Measurements from ENCODE around the gene TJP2. TPM values are rescaled to one million over a fixed set of nuclear protein-coding genes. Genes with fewer than 3 reads are reported as not detected.

Gene TJP2
- total and polyA plus RNA-seq, 2 donors from 2014 or later: 35.9 to 148 TPM

DNA sequence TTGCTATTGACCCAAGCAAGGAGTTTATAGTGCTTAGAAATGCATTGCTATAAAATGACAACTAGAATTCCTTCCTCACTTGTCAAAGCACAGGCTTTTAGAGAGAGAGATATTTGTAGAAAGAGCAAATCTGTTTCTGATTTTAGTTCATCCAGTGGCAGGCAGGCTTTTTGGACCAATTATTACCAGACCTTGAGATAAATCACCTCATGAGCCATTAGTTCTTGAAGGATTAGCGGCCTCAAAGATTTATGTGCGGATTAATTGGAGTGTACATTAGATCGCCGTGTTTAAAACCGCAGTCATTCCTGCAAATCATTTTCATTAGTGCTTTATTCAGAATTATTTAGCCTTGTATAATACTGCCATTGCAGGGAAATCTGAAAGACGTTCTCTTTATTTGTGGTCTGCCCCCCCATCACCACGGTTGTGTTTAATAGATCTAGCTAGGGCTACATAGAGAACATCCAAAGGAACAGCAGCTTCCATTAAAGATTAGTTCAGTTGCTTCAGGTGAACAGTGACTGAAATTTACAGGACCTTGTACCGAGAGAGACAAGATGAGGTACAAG is 28.8 kb upstream of the TJP2 start:
- intact Hi-C loops (cut with DNase I): no loop called here
- no peak overlapping the region for H3K9ac ChIP-seq (ENCODE audit: low read length in 3 of 3)
- TF ChIP-seq, protein P1, sequence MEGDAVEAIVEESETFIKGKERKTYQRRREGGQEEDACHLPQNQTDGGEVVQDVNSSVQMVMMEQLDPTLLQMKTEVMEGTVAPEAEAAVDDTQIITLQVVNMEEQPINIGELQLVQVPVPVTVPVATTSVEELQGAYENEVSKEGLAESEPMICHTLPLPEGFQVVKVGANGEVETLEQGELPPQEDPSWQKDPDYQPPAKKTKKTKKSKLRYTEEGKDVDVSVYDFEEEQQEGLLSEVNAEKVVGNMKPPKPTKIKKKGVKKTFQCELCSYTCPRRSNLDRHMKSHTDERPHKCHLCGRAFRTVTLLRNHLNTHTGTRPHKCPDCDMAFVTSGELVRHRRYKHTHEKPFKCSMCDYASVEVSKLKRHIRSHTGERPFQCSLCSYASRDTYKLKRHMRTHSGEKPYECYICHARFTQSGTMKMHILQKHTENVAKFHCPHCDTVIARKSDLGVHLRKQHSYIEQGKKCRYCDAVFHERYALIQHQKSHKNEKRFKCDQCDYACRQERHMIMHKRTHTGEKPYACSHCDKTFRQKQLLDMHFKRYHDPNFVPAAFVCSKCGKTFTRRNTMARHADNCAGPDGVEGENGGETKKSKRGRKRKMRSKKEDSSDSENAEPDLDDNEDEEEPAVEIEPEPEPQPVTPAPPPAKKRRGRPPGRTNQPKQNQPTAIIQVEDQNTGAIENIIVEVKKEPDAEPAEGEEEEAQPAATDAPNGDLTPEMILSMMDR (IDR thresholded peaks at IDR 0.05; ENCODE audit: borderline replicate concordance, extremely low read depth, insufficient read depth): no peak
- no peak for FAIRE-seq
- no peaks in the 10 kb centered on the region for H3K27me3 ChIP-seq (ENCODE audit: control insufficient read depth, insufficient read depth, low read length)
- H3K4me1 ChIP-seq (ENCODE audit: control insufficient read depth in 2 of 3, insufficient read depth in 2 of 3, low read depth in 1 of 3, low read length in 3 of 3): peaks cover 0 to 2% (median 0%) of the 10 kb centered on the region in 3 donors
- DNase-seq: peak in 2 of 5 donors; percentile 79 to 83
- H3K36me3 ChIP-seq (ENCODE audit: control insufficient read depth in 2 of 3, insufficient read depth in 3 of 3, low read length in 3 of 3): peaks cover 0 to 5% (median 2%) of the 10 kb centered on the region in 3 donors
- H3K9me3 ChIP-seq (ENCODE audit: control insufficient read depth in 2 of 3, insufficient read depth in 1 of 3, low read length in 3 of 3): no peaks in the 10 kb centered on the region
- H3K4me3 ChIP-seq (ENCODE audit: low read length in 3 of 3): no peak overlapping the region
- H3K27ac ChIP-seq (ENCODE audit: low read depth in 2 of 2, low read length in 2 of 2): no peak overlapping the region

DNA sequence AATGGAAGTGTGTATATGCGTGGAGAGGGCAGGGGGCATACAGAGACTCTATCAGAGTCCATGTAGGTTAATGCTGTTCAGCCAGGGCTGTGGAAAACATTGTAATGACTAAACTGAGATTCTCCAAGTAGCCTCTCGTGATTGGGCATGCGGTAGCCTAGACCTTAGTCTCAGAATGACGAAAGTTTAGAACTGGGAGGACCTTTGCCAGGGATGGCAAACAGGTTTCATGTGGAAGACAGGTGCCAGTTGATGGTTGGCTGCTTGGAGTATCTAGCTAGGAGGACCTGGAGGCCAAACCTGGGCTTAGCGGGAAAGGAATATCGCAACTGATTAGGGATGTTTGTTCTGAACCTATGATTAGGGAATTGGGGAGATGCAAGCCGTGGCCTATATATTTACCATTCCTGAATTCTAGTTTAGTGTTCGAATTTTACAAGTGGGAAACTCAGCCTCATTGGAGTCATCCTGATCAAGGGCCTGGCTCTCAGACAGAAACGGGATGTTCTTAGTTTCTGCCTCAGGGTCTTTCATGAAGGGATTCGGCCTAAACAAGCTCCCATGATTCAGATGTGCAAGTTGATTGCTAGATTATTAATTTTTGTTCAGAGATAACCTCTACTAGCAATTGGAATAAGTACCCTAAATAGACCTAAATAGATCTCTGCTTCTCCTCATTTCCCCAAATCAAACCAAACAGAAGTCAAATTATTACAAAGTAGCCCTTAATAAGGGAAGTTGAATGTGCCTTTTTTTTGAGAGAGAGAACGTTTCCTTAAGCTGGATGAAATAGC is 26.8 kb upstream of the TJP2 start:
- TF ChIP-seq, protein P1 (IDR thresholded peaks at IDR 0.05; ENCODE audit: borderline replicate concordance, extremely low read depth, insufficient read depth): no peak
- no peaks in the 10 kb centered on the region for H3K27me3 ChIP-seq (ENCODE audit: control insufficient read depth, insufficient read depth, low read length)
- H3K36me3 ChIP-seq (ENCODE audit: control insufficient read depth in 2 of 3, insufficient read depth in 3 of 3, low read length in 3 of 3): peaks cover 0 to 12% (median 4%) of the 10 kb centered on the region in 3 donors
- intact Hi-C loops (cut with DNase I): no loop called here
- no peak for DNase-seq
- H3K4me1 ChIP-seq (ENCODE audit: control insufficient read depth in 2 of 3, insufficient read depth in 2 of 3, low read depth in 1 of 3, low read length in 3 of 3): peaks cover 0 to 6% (median 2%) of the 10 kb centered on the region in 3 donors
- no peak overlapping the region for H3K4me3 ChIP-seq (ENCODE audit: low read length in 3 of 3)
- H3K27ac ChIP-seq (ENCODE audit: low read depth in 2 of 2, low read length in 2 of 2): no peak overlapping the region
- FAIRE-seq: no peak
- no peaks in the 10 kb centered on the region for H3K9me3 ChIP-seq (ENCODE audit: control insufficient read depth in 2 of 3, insufficient read depth in 1 of 3, low read length in 3 of 3)
- H3K9ac ChIP-seq (ENCODE audit: low read length in 3 of 3): no peak overlapping the region

DNA sequence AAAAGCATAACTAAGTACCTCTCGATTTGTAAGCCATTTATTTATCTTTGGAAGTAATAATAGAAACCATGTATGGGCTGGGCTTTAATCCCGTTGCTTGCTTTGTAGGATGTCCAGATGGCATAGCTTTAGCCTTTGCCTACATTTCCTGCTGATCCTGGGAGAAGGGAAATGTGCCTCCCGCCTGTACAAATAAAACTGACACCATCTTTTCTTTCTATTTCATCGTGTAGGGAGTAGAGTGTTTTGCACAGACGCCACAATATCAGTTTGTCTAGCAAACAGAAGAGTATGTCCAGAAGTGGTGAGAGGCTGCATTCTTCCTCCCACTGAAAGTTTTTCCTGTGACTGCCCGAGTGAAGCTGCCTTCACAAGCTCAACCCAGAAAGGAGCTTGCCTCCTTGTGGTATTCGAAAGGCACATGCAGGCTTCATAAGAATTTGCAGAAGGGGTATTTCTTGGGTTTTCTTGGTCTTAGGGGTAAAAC is 24.7 kb upstream of the TJP2 start:
- no peak overlapping the region for H3K9ac ChIP-seq (ENCODE audit: low read length in 3 of 3)
- peak in 2 of 5 donors; percentile 42 to 76 for DNase-seq
- H3K27me3 ChIP-seq (ENCODE audit: control insufficient read depth, insufficient read depth, low read length): no peaks in the 10 kb centered on the region
- H3K27ac ChIP-seq (ENCODE audit: low read depth in 2 of 2, low read length in 2 of 2): no peak overlapping the region
- H3K4me1 ChIP-seq (ENCODE audit: control insufficient read depth in 2 of 3, insufficient read depth in 2 of 3, low read depth in 1 of 3, low read length in 3 of 3): peaks cover 0 to 7% (median 5%) of the 10 kb centered on the region in 3 donors
- peaks cover 0 to 14% (median 4%) of the 10 kb centered on the region in 3 donors for H3K36me3 ChIP-seq (ENCODE audit: control insufficient read depth in 2 of 3, insufficient read depth in 3 of 3, low read length in 3 of 3)
- H3K9me3 ChIP-seq (ENCODE audit: control insufficient read depth in 2 of 3, insufficient read depth in 1 of 3, low read length in 3 of 3): no peaks in the 10 kb centered on the region
- intact Hi-C loops (cut with DNase I): no loop called here
- FAIRE-seq: no peak
- H3K4me3 ChIP-seq (ENCODE audit: low read length in 3 of 3): peak overlapping the region in 1 of 3 donors; percentile 26
- TF ChIP-seq, protein P1 (IDR thresholded peaks at IDR 0.05; ENCODE audit: borderline replicate concordance, extremely low read depth, insufficient read depth): peak; percentile 12
